WTC11 (cell line): ENCODE data around the gene MAST1. TPM values are rescaled to one million over a fixed set of nuclear protein-coding genes. Genes with fewer than 3 reads are reported as not detected.
"Not testable (repeated sequence)": the region's sequence is repeated elsewhere in the genome, so short reads cannot be mapped to it uniquely, and the experiment has no call there.

ENCODE experiments used
- ATAC-seq: fragments of 200-7000 bp; cut with Tn5 transposase; 2 replicates; pipeline ENCODE4 v1.10.0; 2021; ENCODE audit warnings: mild to moderate bottlenecking, moderate library complexity
- CTCF ChIA-PET: fragments of 300-600 bp; sonication (Branson Sonifier 250); formaldehyde crosslinking; loops from one replicate; lab custom pipeline; 2021; ENCODE audit warnings: antibody characterized with exemption; lab: Charles Lee
- POLR2A ChIA-PET: fragments of 350-600 bp; sonication (Branson Sonifier 250); formaldehyde crosslinking; loops from one replicate; lab custom pipeline; 2021; ENCODE audit warnings: antibody characterized with exemption; lab: Charles Lee
- DNase-seq: peaks from one replicate; pipeline ENCODE4 v3.0.0; 2021; ENCODE audit warnings: low spot score
- H3K27ac Mint-ChIP-seq: 2 replicates; pipeline ENCODE4 v1.8.0; 2021; ENCODE audit warnings: mixed read lengths
- H3K27me3 Mint-ChIP-seq: 2 replicates; pipeline ENCODE4 v1.8.0; 2021; ENCODE audit warnings: low read depth, mild to moderate bottlenecking, moderate library complexity, mixed read lengths
- H3K36me3 Mint-ChIP-seq: 2 replicates; pipeline ENCODE4 v1.8.0; 2021; ENCODE audit warnings: mixed read lengths
- H3K4me1 Mint-ChIP-seq: 2 replicates; pipeline ENCODE4 v1.8.0; 2022; ENCODE audit warnings: mixed read lengths
- H3K4me3 Mint-ChIP-seq: 2 replicates; pipeline ENCODE4 v1.8.0; 2021; ENCODE audit warnings: mild to moderate bottlenecking, moderate library complexity, mixed read lengths
- H3K9me3 Mint-ChIP-seq: 2 replicates; pipeline ENCODE4 v1.8.0; 2021; ENCODE audit warnings: mixed read lengths
- ATF6 ChIP-seq: sonication (generic); formaldehyde crosslinking; IDR thresholded peaks from 2 replicates; pipeline ENCODE4 v1.8.1; 2023; ENCODE audit warnings: mild to moderate bottlenecking, missing genetic modification reagents
- CDX4 ChIP-seq: fragments of 250-450 bp; sonication (Bioruptor Pico); IDR thresholded peaks from 2 replicates; pipeline ENCODE4 v1.9.0; 2021; ENCODE audit warnings: moderate library complexity, mild to moderate bottlenecking, inconsistent platforms, borderline replicate concordance
- CREB1 ChIP-seq: sonication (generic); formaldehyde crosslinking; IDR thresholded peaks from 2 replicates; pipeline ENCODE4 v1.8.0; 2023; ENCODE audit warnings: mild to moderate bottlenecking, missing genetic modification reagents
- CREM ChIP-seq: sonication (generic); formaldehyde crosslinking; IDR thresholded peaks from 2 replicates; pipeline ENCODE4 v1.8.1; 2022; ENCODE audit warnings: mild to moderate bottlenecking, missing genetic modification reagents, moderate library complexity
- ESRRA ChIP-seq: sonication (generic); formaldehyde crosslinking; IDR thresholded peaks from 2 replicates; pipeline ENCODE4 v1.8.1; 2022; ENCODE audit warnings: mild to moderate bottlenecking, missing genetic modification reagents, borderline replicate concordance
- HMGXB4 ChIP-seq: sonication (generic); formaldehyde crosslinking; IDR thresholded peaks from 2 replicates; pipeline ENCODE4 v1.8.1; 2023; ENCODE audit warnings: mild to moderate bottlenecking, moderate library complexity, missing genetic modification reagents
- JAZF1 ChIP-seq: fragments of 250-450 bp; sonication (Bioruptor Pico); IDR thresholded peaks from 2 replicates; pipeline ENCODE4 v1.9.0; 2021; ENCODE audit warnings: moderate library complexity, mild to moderate bottlenecking, inconsistent platforms
- MLX ChIP-seq: sonication (generic); formaldehyde crosslinking; IDR thresholded peaks from 2 replicates; pipeline ENCODE4 v1.8.1; 2023; ENCODE audit warnings: mild to moderate bottlenecking, missing genetic modification reagents, moderate library complexity
- NFE2L1 ChIP-seq: sonication (generic); formaldehyde crosslinking; IDR thresholded peaks from 2 replicates; pipeline ENCODE4 v1.8.1; 2023; ENCODE audit warnings: missing genetic modification reagents
- NR1H2 ChIP-seq: sonication (generic); formaldehyde crosslinking; IDR thresholded peaks from 2 replicates; pipeline ENCODE4 v1.9.0; 2021; ENCODE audit warnings: mild to moderate bottlenecking, moderate library complexity, missing genetic modification reagents
- NR2C2 ChIP-seq: sonication (generic); formaldehyde crosslinking; IDR thresholded peaks from 2 replicates; pipeline ENCODE4 v1.8.0; 2022; ENCODE audit warnings: mild to moderate bottlenecking, missing genetic modification reagents
- PRRX2 ChIP-seq: fragments of 250-450 bp; sonication (Bioruptor Pico); IDR thresholded peaks from 2 replicates; pipeline ENCODE4 v1.8.0; 2021; ENCODE audit warnings: mild to moderate bottlenecking
- RELA ChIP-seq: sonication (generic); formaldehyde crosslinking; IDR thresholded peaks from 2 replicates; pipeline ENCODE4 v1.8.1; 2022; ENCODE audit warnings: missing genetic modification reagents, mild to moderate bottlenecking, borderline replicate concordance
- STAT6 ChIP-seq: sonication (generic); formaldehyde crosslinking; conservative IDR thresholded peaks from 2 replicates; pipeline ENCODE4 v1.8.1; 2023; ENCODE audit warnings: mild to moderate bottlenecking, low read depth, missing genetic modification reagents, moderate library complexity
- TP53 ChIP-seq: sonication (generic); formaldehyde crosslinking; IDR thresholded peaks from 2 replicates; pipeline ENCODE4 v1.8.1; 2023; ENCODE audit warnings: mild to moderate bottlenecking, missing genetic modification reagents
- USF2 ChIP-seq: sonication (generic); formaldehyde crosslinking; IDR thresholded peaks from 2 replicates; pipeline ENCODE4 v1.8.1; 2023; ENCODE audit warnings: mild to moderate bottlenecking, missing genetic modification reagents, moderate library complexity
- ZBTB43 ChIP-seq: sonication (generic); formaldehyde crosslinking; IDR thresholded peaks from 2 replicates; pipeline ENCODE4 v1.8.1; 2023; ENCODE audit warnings: mild to moderate bottlenecking, missing genetic modification reagents
- ZNF232 ChIP-seq: sonication (generic); formaldehyde crosslinking; IDR thresholded peaks from 2 replicates; pipeline ENCODE4 v1.8.0; 2022; ENCODE audit warnings: mild to moderate bottlenecking, missing genetic modification reagents
- total RNA-seq: library from RNA; stranded (reverse); gene quantifications from 3 replicates; pipeline ENCODE4 v1.2.3, GENCODE V29; 2021

Gene MAST1
- total RNA-seq, 1 experiment from 2014 or later, result 24.3 TPM

GRCh38 chr19:12815088-12815487, 23.2 kb upstream of the MAST1 start (continued):
- TF ChIP-seq RELA (CRISPR knock-in tag) (no peak), ATF6 (no peak), JAZF1 (CRISPR knock-in tag) (no peak), ZBTB43 (CRISPR knock-in tag) (no peak), CDX4 (CRISPR knock-in tag) (no peak), NR1H2 (CRISPR knock-in tag) (no peak), PRRX2 (CRISPR knock-in tag) (no peak), ZNF232 (CRISPR knock-in tag) (no peak), HMGXB4 (CRISPR knock-in tag) (no peak)
- TF ChIP-seq, all 79 proteins: peak for 0

GRCh38 chr19:12817188-12817587, 21.1 kb upstream of the MAST1 start:
- peaks cover 19% of the 10 kb centered on the region for H3K36me3 Mint-ChIP-seq
- H3K27me3 Mint-ChIP-seq, H3K9me3 Mint-ChIP-seq, POLR2A ChIA-PET, H3K4me1 Mint-ChIP-seq, H3K4me3 Mint-ChIP-seq, H3K27ac Mint-ChIP-seq, DNase-seq, ATAC-seq: not testable (repeated sequence)
- CTCF ChIA-PET, result interaction anchor here (1.2 to 3.6 kb wide), 2 partner anchors 8 to 57 kb away, joined by 3 to 11 read pairs; no protein-coding TSS in a partner anchor

GRCh38 chr19:12817810-12818209, 20.5 kb upstream of the MAST1 start:
- H3K4me1 Mint-ChIP-seq, H3K9me3 Mint-ChIP-seq, ATAC-seq, H3K27ac Mint-ChIP-seq, POLR2A ChIA-PET, H3K27me3 Mint-ChIP-seq, H3K4me3 Mint-ChIP-seq, DNase-seq: not testable (repeated sequence)
- CTCF ChIA-PET, result interaction anchor here (0.7 to 3.6 kb wide), 2 partner anchors 7 to 56 kb away, joined by 5 to 11 read pairs; no protein-coding TSS in a partner anchor
- H3K36me3 Mint-ChIP-seq, result peaks cover 18% of the 10 kb centered on the region

GRCh38 chr19:12821761-12822160, 16.6 kb upstream of the MAST1 start:
- Mint-ChIP-seq H3K4me3 (no peak overlapping the region), H3K27ac (peak overlapping the region; percentile 59), H3K27me3 (peaks cover 6% of the 10 kb centered on the region; the same call in 1 of the 2 replicates), H3K36me3 (no peaks in the 10 kb centered on the region), H3K9me3 (peaks cover 4% of the 10 kb centered on the region; the same call in 1 of the 2 replicates), H3K4me1 (peaks cover 11% of the 10 kb centered on the region)
- POLR2A ChIA-PET, result no interaction called here
- CTCF ChIA-PET, result interaction anchor here (0.5 kb wide), 1 partner anchor 148 kb away, joined by 3 read pairs; no protein-coding TSS in a partner anchor
- no peak for DNase-seq
- no peak for ATAC-seq
- TF ChIP-seq NR2C2 (no peak), USF2 (CRISPR knock-in tag) (no peak), CREM (CRISPR knock-in tag) (no peak), CREB1 (no peak), MLX (CRISPR knock-in tag) (no peak), NFE2L1 (no peak), TP53 (no peak), ESRRA (CRISPR knock-in tag) (no peak), STAT6 (no peak)
